GM19025 (cell line): ENCODE measurements around the gene FAM131A.

ENCODE experiments used
- ATAC-seq: cut with Tn5 transposase; IDR thresholded peaks from one replicate; pipeline ENCODE4 v1.9.1; 2021; ENCODE audit warnings: mild to moderate bottlenecking, low read depth, moderate library complexity; ENCODE audit not compliant: unreplicated experiment

FAM131A gene

DNA sequence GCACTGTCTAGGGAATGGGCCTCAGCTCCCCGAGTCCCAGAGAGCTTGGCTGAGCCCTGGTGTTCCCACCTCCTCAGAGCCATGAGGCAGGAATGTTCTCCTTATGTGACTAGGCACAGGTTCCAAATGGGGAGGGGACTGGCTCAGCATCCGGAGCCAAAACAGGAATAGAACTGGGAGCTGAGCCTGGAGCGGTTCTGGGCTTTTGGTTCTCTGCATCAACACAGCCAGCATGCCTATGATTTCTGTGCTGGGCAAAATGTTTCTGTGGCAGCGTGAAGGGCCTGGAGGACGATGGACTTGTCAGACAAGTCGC lies at the start of gene FAM131A:
Gene FAM131A, plus strand, starts transcription at position 202 of the 316 bp plus-strand sequence. Its CDS starts 31 bp downstream, at position 233.
- ATAC-seq: no peak

DNA sequence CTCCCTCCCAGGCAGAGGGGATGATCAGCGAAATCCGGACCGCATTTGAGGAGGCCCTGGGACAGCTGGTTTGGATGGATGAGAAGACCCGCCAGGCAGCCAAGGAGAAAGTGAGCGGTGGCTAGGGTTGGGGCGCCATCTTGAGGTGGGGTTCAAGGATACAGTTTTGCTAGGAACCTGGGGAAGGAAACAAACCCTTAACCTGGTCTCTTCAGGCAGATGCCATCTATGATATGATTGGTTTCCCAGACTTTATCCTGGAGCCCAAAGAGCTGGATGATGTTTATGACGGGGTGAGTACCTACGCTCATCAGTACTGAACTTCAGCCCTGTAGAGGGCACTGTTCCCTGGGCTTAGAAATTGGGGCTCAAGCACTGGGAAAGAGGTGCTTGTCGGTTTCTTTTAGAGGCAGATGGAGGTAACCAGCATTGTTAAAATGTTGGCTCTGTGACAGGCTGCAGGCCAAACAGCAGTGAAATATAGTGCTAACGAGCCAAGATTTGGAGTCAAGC lies 47.9 kb upstream of the FAM131A start:
- ATAC-seq: no peak

DNA sequence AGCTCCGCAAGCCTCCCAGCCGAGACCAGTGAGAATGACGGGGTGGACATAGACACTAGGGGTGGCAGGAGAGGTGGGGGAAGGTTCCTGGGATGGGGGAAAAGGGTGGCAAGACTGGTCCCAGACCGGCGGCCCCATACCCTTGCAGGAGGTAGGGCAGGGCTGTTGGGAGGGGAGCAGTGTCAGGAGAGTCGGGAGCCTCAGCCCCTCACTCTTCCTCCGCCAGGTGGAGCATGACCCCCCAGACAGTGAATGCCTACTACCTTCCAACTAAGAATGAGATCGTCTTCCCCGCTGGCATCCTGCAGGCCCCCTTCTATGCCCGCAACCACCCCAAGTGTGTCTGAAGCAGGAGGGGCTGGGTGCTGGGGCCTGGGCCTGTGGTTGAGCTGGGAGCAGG lies 47.1 kb upstream of the FAM131A start:
- no peak for ATAC-seq

- ATAC-seq: no peak
These were observed 46.2 kb upstream of the FAM131A start for GRCh38 chr3:184291044-184291737.

GRCh38 chr3:184291738-184292445 lies 45.5 kb upstream of the FAM131A start:
- ATAC-seq: no peak

DNA sequence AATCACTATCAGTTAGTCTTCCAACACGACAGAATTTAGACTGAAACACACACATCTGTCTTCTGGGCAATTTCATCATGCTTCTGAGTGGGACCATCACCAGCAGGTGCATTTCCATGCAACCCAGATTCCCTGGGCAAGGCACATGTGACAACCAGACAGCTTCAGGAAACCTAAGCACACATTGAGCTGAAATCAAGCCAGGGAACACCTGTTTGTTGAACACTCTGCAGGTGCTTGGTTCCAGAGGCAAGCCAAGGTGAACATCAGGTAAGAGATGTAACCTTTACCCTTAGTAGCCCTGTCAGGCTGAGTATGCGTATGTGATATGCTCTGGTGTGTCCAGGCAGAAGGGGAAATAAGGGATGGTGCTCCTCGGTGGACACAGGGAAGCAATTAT lies 41.6 kb upstream of the FAM131A start:
- ATAC-seq: no peak

- no peak for ATAC-seq
These were observed 40.8 kb upstream of the FAM131A start for GRCh38 chr3:184296616-184297015.

DNA sequence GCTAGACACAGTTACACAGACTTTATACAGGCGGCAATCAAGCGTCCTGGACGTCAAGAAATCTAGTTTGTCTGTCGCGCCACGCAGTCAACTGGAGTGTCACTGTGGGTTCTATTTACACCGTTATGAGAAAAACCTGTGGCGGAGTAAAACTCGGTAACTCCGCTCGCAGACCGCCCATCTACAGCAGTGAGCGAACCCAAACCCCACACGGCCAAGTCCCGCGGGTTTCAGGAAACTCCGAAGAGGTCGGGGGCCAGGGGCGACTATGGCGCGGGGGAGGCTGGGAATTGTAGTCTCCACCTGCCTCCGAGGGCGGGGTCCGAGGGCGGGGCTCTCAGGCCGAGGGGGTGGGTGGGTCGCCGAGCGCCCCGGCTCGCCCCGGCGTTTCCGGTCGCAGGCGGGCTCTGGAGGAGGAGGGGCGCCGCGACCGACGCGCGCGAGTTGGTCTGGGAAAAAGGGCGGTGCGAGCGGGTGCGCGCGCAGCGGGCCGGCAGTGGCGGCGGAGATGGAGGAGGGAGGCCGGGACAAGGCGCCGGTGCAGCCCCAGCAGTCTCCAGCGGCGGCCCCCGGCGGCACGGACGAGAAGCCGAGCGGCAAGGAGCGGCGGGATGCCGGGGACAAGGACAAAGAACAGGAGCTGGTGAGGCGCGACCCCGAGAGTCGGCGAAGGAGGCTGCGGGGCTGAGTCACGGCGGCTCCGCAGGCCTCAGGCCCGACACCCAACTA lies 38.5 kb upstream of the FAM131A start, which contains the start of gene PSMD2:
Gene PSMD2, plus strand, starts transcription at position 483 of the 729 bp plus-strand sequence. Its CDS starts 26 bp downstream, at position 509.
- ATAC-seq: peak; percentile 91

- no peak for ATAC-seq
These were observed 37.7 kb upstream of the FAM131A start for GRCh38 chr3:184299488-184300377.

- ATAC-seq: no peak
These were observed 37.1 kb upstream of the FAM131A start for GRCh38 chr3:184300378-184300720.

GRCh38 chr3:184305577-184305976 lies 31.8 kb upstream of the FAM131A start:
- no peak for ATAC-seq

GRCh38 chr3:184306341-184306972 lies 30.9 kb upstream of the FAM131A start:
- no peak for ATAC-seq

- no peak for ATAC-seq
These were observed 29.5 kb upstream of the FAM131A start for GRCh38 chr3:184307915-184308314.

- ATAC-seq: no peak
These were observed 28.7 kb upstream of the FAM131A start for GRCh38 chr3:184308744-184309143.

GRCh38 chr3:184311633-184312032 lies 25.8 kb upstream of the FAM131A start:
- ATAC-seq: no peak

DNA sequence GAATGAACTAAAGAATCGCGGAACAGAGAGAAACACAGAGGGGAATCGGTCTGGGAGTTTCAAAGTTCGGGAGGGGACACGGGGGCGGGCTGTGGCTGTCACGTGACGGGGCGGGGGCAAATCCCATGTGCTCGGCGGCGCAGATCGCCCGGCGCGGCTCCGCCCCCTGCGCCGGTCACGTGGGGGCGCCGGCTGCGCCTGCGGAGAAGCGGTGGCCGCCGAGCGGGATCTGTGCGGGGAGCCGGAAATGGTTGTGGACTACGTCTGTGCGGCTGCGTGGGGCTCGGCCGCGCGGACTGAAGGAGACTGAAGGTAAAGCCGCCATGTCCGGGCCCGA lies 23.1 kb upstream of the FAM131A start, which contains the start of gene EIF4G1:
Gene EIF4G1, plus strand, starts transcription at position 244 of the 337 bp plus-strand sequence. CDS start 1,191 bp downstream, outside the sequence.
- ATAC-seq: peak; percentile 80

DNA sequence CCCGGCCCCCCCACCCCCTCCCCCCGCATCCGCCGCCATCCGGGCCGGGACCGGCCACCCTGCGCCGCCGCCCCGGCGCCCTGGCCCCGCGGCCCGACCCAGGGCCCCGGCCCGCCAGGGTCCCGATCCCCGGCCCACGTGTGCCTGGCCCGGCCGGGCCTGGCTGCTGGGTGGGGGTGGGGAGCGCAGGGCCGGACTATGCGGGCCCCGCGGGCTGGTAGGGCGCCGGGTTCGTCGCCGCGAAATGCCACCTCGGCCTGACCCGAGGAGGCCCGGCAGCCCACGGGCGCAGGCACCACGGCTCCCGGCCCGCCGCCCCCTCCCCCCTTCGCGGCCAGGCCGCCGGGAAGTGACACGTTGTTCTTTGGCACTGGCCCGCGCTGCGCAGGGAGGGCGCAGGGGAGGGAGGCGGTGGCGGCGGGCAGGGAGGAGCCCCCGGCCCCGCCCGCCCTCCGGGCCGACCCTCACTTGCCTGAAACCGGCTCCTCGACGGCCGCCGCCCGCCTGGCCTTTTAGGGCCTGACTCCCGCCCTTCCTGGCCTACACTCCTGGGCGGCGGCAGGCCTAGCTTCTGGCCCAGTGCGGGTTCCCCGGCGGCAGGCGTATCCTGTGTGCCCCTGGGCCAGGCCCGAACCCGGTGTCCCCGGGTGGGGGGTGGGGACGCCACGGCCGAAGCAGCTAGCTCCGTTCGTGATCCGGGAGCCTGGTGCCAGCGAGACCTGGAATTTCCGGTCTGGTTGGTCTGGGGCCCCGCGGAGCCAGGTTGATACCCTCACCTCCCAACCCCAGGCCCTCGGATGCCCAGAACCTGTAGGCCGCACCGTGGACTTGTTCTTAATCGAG lies 22.5 kb upstream of the FAM131A start:
- peak; percentile 48 for ATAC-seq

DNA sequence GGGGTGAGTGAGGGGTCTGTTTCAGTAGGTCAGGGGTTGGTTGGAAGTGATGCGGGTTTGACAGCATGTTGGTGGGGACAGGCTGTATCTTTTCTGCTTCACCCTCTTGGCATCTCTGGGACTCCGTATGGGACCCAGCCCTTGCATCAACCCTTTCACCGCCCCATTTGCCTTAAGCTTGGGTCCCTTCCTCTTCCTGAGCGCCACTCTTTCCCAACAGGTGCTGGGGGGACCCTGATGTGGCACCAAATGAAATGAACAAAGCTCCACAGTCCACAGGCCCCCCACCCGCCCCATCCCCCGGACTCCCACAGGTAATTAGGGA lies 21.9 kb upstream of the FAM131A start:
- ATAC-seq: no peak
